OCI-LY3 (cell line): ENCODE measurements around the gene GDF3.

Source experiments
- H2AFZ ChIP-seq: fragments of 200-600, 300-600 bp; shearing (Covaris generic); 2 replicates; pipeline ENCODE4 v1.6.0; 2014; ENCODE audit warnings: antibody characterized with exemption, low read depth, low read length
- H3K27ac ChIP-seq: fragments of 200-600, 300-600 bp; sonication (generic); 2 replicates; pipeline ENCODE4 v1.5.1; 2014; ENCODE audit warnings: mild to moderate bottlenecking, low read length, moderate library complexity, mixed read lengths
- H3K27me3 ChIP-seq: fragments of 200-600, 300-600 bp; sonication (generic); 2 replicates; pipeline ENCODE4 v1.6.1; 2014; ENCODE audit warnings: low read depth, low read length, mixed read lengths
- H3K36me3 ChIP-seq: fragments of 200-600, 300-600 bp; sonication (generic); replicated peaks from 2 replicates; pipeline ENCODE3; 2014; ENCODE audit warnings: low read depth, low read length, mixed read lengths
- H3K4me1 ChIP-seq: fragments of 300-600, 200-600 bp; sonication (generic); 2 replicates; pipeline ENCODE4 v1.6.1; 2014; ENCODE audit warnings: low read length, mixed read lengths
- H3K4me2 ChIP-seq: fragments of 200-600, 300-600 bp; sonication (generic); 2 replicates; pipeline ENCODE4 v1.6.1; 2014; ENCODE audit warnings: low read length, mixed read lengths
- H3K4me3 ChIP-seq: fragments of 300-600, 200-600 bp; sonication (generic); 2 replicates; pipeline ENCODE4 v1.5.1; 2014; ENCODE audit warnings: antibody characterized with exemption, mild to moderate bottlenecking, low read length, moderate library complexity
- H3K79me2 ChIP-seq: fragments of 300-600, 200-600 bp; shearing (Covaris generic); 2 replicates; pipeline ENCODE4 v1.6.1; 2014; ENCODE audit warnings: mild to moderate bottlenecking, low read length, mixed read lengths
- H3K9ac ChIP-seq: fragments of 300-600, 200-600 bp; shearing (Covaris generic); 2 replicates; pipeline ENCODE4 v1.6.0; 2014; ENCODE audit warnings: mild to moderate bottlenecking, low read length, moderate library complexity
- H3K9me3 ChIP-seq: fragments of 200-600, 300-600 bp; shearing (Covaris generic); 2 replicates; pipeline ENCODE4 v1.6.1; 2014; ENCODE audit warnings: low read length, mixed read lengths; ENCODE audit not compliant: insufficient read depth
- H4K20me1 ChIP-seq: fragments of 200-600, 300-600 bp; sonication (generic); 2 replicates; pipeline ENCODE4 v1.6.1; 2016; ENCODE audit warnings: low read length, mixed read lengths; ENCODE audit not compliant: insufficient read depth
- CTCF ChIP-seq: fragments of 200-600, 300-600 bp; sonication (generic); IDR thresholded peaks from 2 replicates; pipeline ENCODE4 v1.5.1; 2014; ENCODE audit warnings: antibody characterized with exemption, low read length, low read depth
- EZH2phosphoT487 ChIP-seq: fragments of 200-600 bp; shearing (Covaris generic); IDR thresholded peaks from 2 replicates; pipeline ENCODE4 v1.6.1; 2018; ENCODE audit warnings: antibody characterized with exemption, mixed run types, low read depth

The GDF3 gene

GRCh38 chr12:7656121-7656520, 39.5 kb downstream of the GDF3 start:
- no peaks in the 10 kb centered on the region for H3K9me3 ChIP-seq
- no peak overlapping the region for H3K4me2 ChIP-seq
- no peak overlapping the region for H2AFZ ChIP-seq
- no peak overlapping the region for H3K9ac ChIP-seq
- H3K36me3 ChIP-seq = no peaks in the 10 kb centered on the region
- H4K20me1 ChIP-seq = no peaks in the 10 kb centered on the region
- TF ChIP-seq EZH2phosphoT487 (no peak), CTCF (no peak)
- H3K4me1 ChIP-seq = no peaks in the 10 kb centered on the region
- H3K27ac ChIP-seq = no peak overlapping the region
- H3K4me3 ChIP-seq = no peak overlapping the region
- no peaks in the 10 kb centered on the region for H3K27me3 ChIP-seq
- no peaks in the 10 kb centered on the region for H3K79me2 ChIP-seq

- Histone ChIP-seq H3K4me2 (no peak overlapping the region), H3K27me3 (no peaks in the 10 kb centered on the region), H3K27ac (no peak overlapping the region), H3K4me1 (peaks cover 7% of the 10 kb centered on the region; the same call in 1 of the 2 replicates), H3K9ac (no peak overlapping the region), H4K20me1 (no peaks in the 10 kb centered on the region), H2AFZ (no peak overlapping the region), H3K36me3 (no peaks in the 10 kb centered on the region), H3K9me3 (no peaks in the 10 kb centered on the region), H3K79me2 (no peaks in the 10 kb centered on the region), H3K4me3 (no peak overlapping the region)
- TF ChIP-seq EZH2phosphoT487 (no peak), CTCF (no peak)
These were observed 45.5 kb downstream of the GDF3 start for GRCh38 chr12:7650091-7650490.

GRCh38 chr12:7647071-7647470, 48.5 kb downstream of the GDF3 start:
- H4K20me1 ChIP-seq = no peaks in the 10 kb centered on the region
- no peaks in the 10 kb centered on the region for H3K36me3 ChIP-seq
- H3K27ac ChIP-seq = no peak overlapping the region
- H3K4me2 ChIP-seq = no peak overlapping the region
- no peaks in the 10 kb centered on the region for H3K9me3 ChIP-seq
- H3K27me3 ChIP-seq = no peaks in the 10 kb centered on the region
- TF ChIP-seq EZH2phosphoT487 (no peak), CTCF (no peak)
- no peak overlapping the region for H2AFZ ChIP-seq
- H3K79me2 ChIP-seq = no peaks in the 10 kb centered on the region
- H3K4me3 ChIP-seq = no peak overlapping the region
- H3K9ac ChIP-seq = no peak overlapping the region
- H3K4me1 ChIP-seq = peaks cover 7% of the 10 kb centered on the region; the same call in 1 of the 2 replicates

GRCh38 chr12:7646178-7646475, 49.4 kb downstream of the GDF3 start:
- H2AFZ ChIP-seq = no peak overlapping the region

More at GRCh38 chr12:7646178-7646475, 49.4 kb downstream of the GDF3 start:
- no peaks in the 10 kb centered on the region for H3K36me3 ChIP-seq
- H3K79me2 ChIP-seq = no peaks in the 10 kb centered on the region
- no peak overlapping the region for H3K27ac ChIP-seq
- H4K20me1 ChIP-seq = no peaks in the 10 kb centered on the region
- H3K27me3 ChIP-seq = no peaks in the 10 kb centered on the region
- no peak overlapping the region for H3K4me3 ChIP-seq
- no peak overlapping the region for H3K4me2 ChIP-seq
- H3K9me3 ChIP-seq = no peaks in the 10 kb centered on the region
- no peak for TF ChIP-seq EZH2phosphoT487
- no peak for TF ChIP-seq CTCF
- no peak overlapping the region for H3K9ac ChIP-seq
- H3K4me1 ChIP-seq = peaks cover 7% of the 10 kb centered on the region; the same call in 1 of the 2 replicates
